GM12865 (cell line): Measurements from ENCODE around the gene SERHL2.

Experiments
- DNase-seq: peaks from one replicate; pipeline ENCODE4 v3.0.0; 2010; ENCODE audit warnings: low read depth
- H3K4me3 ChIP-seq: 2 replicates; pipeline ENCODE4 v1.5.1; 2011; ENCODE audit warnings: mild to moderate bottlenecking, low read depth, low read length, control low read depth
- TF ChIP-seq, protein P1 (sequence below): IDR thresholded peaks from 2 replicates; pipeline ENCODE4 v1.5.1; 2011; ENCODE audit warnings: low read length, control low read depth, low read depth, inconsistent platforms; ENCODE audit not compliant: insufficient read depth; ENCODE audit errors: missing control alignments

SERHL2 gene

DNA sequence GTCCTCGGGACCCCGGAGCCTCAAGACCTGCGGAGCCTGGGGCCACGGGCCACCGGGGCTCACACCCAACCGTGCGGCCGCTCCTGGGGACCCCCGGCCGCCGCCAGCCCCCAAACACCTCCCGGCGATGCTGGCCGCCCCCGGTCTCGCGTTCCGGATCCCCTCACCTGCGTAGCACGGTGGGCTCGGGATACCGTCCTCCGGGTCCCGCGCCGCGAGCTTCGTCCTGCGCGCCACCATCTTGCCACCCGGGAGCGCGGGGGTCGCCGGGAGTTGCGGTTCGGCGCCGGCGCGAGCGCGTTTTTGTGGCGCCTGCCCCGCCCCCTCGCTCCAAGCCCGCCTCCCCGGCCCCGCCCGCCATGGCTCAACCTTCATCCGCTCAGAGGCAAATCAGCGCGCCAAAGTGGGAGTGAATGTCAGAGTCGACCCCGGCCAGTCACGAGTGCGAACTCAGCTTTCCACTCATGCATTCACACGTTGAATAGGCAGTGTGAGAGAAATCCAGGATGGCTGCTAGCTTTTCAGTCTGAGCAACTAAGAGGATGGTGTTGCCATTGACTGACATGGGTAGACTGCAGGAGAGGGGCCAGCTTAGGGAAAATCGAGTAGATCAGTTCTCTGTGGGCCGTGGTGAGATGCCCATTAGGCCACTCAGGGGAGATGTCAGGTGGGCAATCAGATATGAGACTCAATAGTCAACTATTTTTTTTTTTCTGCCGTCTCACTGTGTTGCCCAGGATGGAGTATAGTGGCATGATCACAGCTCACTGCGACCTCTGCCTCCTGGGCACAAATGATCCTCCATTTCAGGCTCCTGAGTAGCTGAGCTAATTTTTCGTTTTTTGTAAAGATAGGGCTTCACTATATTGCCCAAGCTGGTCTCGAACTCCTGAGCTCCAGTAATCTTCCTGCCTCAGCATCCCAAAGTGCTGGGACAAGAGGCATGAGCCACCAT is 28.3 kb downstream of the SERHL2 start:
- TF ChIP-seq, protein P1, sequence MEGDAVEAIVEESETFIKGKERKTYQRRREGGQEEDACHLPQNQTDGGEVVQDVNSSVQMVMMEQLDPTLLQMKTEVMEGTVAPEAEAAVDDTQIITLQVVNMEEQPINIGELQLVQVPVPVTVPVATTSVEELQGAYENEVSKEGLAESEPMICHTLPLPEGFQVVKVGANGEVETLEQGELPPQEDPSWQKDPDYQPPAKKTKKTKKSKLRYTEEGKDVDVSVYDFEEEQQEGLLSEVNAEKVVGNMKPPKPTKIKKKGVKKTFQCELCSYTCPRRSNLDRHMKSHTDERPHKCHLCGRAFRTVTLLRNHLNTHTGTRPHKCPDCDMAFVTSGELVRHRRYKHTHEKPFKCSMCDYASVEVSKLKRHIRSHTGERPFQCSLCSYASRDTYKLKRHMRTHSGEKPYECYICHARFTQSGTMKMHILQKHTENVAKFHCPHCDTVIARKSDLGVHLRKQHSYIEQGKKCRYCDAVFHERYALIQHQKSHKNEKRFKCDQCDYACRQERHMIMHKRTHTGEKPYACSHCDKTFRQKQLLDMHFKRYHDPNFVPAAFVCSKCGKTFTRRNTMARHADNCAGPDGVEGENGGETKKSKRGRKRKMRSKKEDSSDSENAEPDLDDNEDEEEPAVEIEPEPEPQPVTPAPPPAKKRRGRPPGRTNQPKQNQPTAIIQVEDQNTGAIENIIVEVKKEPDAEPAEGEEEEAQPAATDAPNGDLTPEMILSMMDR: no peak
- peak overlapping the region; percentile 83 for H3K4me3 ChIP-seq
- peak; percentile 86 for DNase-seq

DNA sequence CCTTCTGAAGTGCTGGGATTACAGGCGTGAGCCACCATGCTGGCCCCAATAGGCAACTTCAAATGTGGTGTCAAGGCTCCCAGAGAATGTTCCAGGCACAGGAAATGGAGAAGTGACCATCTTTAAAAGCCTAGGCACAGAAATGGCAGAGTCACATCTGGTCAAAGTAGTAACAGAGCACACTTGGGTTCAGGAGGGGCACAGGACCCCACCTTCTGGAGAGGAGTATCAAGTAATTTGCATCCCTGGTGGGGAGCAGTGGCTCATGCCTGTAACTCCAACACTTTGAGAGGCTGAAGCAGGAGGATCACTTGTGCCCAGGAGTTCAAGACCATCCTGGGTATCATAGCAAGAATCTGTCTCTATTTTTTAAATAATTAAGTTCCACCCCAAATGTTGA is 29.2 kb downstream of the SERHL2 start:
- no peak overlapping the region for H3K4me3 ChIP-seq
- TF ChIP-seq, protein P1: no peak
- DNase-seq: no peak

DNA sequence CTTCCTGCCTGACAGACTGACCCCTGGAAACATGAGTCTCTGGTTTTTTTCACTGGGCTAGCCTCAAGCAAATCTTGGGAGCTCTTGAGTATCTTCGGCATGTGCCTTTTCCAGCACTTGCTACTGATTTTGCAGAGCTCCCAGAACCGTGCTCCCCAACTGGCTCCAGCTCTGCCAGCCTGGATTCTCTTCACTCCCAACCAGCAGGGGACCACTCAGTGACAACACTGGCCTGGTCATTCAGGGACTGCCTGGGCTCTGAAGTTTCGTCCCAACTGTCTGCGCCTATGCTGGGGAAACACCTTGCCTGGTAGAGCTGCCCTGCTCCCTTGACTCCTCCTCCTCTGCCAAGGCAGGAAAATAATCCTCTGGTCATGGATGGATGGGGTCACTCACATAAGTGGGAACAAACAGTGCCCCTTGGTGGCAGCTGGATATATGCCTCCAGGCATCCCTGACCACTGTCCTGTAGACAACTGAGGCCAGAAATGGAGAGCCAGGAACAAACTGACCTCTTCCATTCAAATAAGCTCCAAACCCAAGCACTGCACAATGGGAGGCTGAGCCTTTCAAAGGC is 30.7 kb downstream of the SERHL2 start:
- H3K4me3 ChIP-seq: no peak overlapping the region
- DNase-seq: no peak
- TF ChIP-seq, protein P1: no peak

DNA sequence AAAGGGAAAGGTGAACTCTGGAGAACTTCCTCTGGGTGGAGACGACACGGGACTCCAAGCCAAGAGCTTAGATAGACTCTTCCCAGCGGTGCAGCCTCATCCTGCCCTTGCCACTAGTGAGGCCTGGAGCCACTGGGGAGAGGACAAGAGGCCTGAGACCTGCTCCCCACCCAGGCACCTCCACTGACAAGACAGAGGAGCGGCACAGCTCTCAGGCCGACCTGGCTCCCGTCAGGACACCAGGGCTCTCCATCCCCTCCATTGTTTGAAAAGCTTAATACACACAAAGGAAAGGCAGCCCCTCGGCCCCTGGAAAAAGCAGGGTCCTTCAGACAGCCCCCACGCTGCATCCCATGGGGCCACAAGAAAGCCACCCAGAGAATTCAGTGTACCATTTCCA is 31.3 kb downstream of the SERHL2 start:
- TF ChIP-seq, protein P1: no peak
- DNase-seq: no peak
- H3K4me3 ChIP-seq: no peak overlapping the region

DNA sequence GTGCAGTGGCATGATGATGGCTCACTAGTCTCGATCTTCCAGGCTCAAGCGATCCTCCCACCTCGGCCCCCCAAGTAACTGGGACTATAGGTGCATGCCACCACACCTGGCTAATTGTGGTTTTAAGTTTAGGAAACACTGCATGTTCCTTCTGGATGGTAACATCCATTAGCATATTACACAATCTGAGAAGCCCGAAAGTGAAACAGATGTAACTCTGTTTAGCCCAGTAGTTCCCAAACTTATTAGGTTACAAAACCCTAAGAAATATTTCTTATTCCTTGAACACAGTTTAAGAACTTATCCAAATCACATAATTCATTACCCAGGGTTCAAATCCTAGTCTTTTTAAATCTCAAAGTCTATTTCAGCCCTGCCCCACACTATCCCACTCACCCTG is 32.6 kb downstream of the SERHL2 start:
- H3K4me3 ChIP-seq: no peak overlapping the region
- TF ChIP-seq, protein P1: no peak
- DNase-seq: no peak

DNA sequence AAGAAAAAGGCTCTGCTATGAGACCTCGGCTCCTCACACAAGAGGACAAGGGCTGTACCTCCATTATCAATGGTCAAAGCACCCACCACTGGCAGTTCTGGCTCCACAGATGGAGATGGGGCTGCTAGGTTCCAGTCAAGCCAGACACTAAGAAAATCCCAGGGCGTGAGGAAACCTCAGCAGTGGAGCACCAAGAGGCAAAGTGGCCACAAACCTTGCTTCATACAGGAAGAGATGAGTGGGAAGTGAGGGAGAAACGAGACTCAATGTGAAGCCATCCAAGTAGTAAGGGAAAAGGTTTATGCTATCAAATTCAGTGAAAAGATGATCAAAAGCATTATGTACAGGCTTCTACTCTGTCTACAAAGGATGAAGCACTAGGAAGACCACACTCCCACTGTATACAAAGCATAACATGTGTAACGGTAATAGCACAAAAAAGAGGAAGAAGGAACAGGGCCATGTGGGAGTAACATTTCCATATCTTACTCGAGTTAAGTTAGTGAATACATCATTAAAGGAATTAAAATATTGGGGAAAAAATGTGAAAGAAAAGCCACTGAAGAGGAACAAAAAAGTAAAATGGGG is 33.9 kb downstream of the SERHL2 start:
- DNase-seq: no peak
- TF ChIP-seq, protein P1: no peak
- no peak overlapping the region for H3K4me3 ChIP-seq

DNA sequence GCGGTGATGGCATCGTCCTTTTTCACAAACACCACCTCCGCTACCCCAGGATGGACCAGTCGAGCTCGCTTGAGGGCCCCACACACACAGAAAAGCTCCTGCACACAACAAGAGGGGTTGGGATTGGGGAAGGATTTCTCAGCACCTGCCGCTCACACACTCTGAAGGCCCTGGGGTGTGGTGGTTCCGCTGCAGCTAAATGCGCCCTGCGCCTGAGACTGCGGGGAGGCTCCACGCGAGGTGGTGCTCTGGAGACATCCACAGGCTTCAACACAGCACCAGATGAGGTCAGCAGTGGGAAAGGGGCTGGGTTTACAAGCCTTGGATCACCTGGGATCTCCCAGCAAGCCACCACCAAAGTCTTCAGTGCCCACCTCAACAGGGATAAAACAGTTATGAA is 38.2 kb downstream of the SERHL2 start:
- TF ChIP-seq, protein P1: no peak
- DNase-seq: no peak
- H3K4me3 ChIP-seq: no peak overlapping the region
